NCI-H2029 treated with DMSO at 0.1 percent for 48 hours (cell line): ENCODE measurements around the gene FRRS1.
"Not testable (repeated sequence)": the region's sequence is repeated elsewhere in the genome, so short reads cannot be mapped to it uniquely, and the experiment has no call there.

Source experiments
- DNase-seq: peaks from one replicate; lab custom pipeline; 2025; lab: John Stamatoyannopoulos, UW

Gene FRRS1

GRCh38 chr1:99768104-99768503 is 1.7 kb upstream of the FRRS1 start:
- DNase-seq: no peak

GRCh38 chr1:99764909-99765308 is 1.5 kb downstream of the FRRS1 start:
- no peak for DNase-seq

- no peak for DNase-seq
These were observed 2.0 kb downstream of the FRRS1 start for GRCh38 chr1:99764439-99764838.

GRCh38 chr1:99763956-99764355 is 2.5 kb downstream of the FRRS1 start:
- DNase-seq: no peak

- DNase-seq: no peak
These were observed 4.7 kb downstream of the FRRS1 start for GRCh38 chr1:99761774-99762173.

GRCh38 chr1:99759518-99760160 is 6.8 kb downstream of the FRRS1 start:
- no peak for DNase-seq

- DNase-seq: not testable (repeated sequence)
These were observed 7.5 kb downstream of the FRRS1 start for GRCh38 chr1:99758686-99759517.

GRCh38 chr1:99758073-99758511 is 8.3 kb downstream of the FRRS1 start:
- DNase-seq: no peak

GRCh38 chr1:99756598-99756997 is 9.8 kb downstream of the FRRS1 start:
- no peak for DNase-seq

GRCh38 chr1:99755664-99756063 is 10.8 kb downstream of the FRRS1 start:
- DNase-seq: no peak

- DNase-seq: no peak
These were observed 11.7 kb downstream of the FRRS1 start for GRCh38 chr1:99754697-99755096.

GRCh38 chr1:99754055-99754626 is 12.3 kb downstream of the FRRS1 start:
- DNase-seq: no peak

GRCh38 chr1:99751877-99752504 is 14.4 kb downstream of the FRRS1 start:
- no peak for DNase-seq

GRCh38 chr1:99749504-99750347 is 16.7 kb downstream of the FRRS1 start:
- DNase-seq: no peak

- DNase-seq: no peak
These were observed 18.0 kb downstream of the FRRS1 start for GRCh38 chr1:99748419-99748818.

- no peak for DNase-seq
These were observed 20.8 kb downstream of the FRRS1 start for GRCh38 chr1:99745684-99746083.

- no peak for DNase-seq
These were observed 21.4 kb downstream of the FRRS1 start for GRCh38 chr1:99745061-99745460.

- DNase-seq: no peak
These were observed 26.3 kb downstream of the FRRS1 start for GRCh38 chr1:99740141-99740540.

GRCh38 chr1:99738858-99739465 is 27.5 kb downstream of the FRRS1 start:
- no peak for DNase-seq

GRCh38 chr1:99737016-99737415 is 29.4 kb downstream of the FRRS1 start:
- no peak for DNase-seq

GRCh38 chr1:99735852-99736251 is 30.6 kb downstream of the FRRS1 start:
- no peak for DNase-seq
